Tibial artery (tissue), 4 donors: Measurements from ENCODE around the gene SGSM2.

Experiments used
- DNase-seq, 2 donors: peaks; one replicate each; pipeline ENCODE4 v3.0.0-alpha.2; 2019
- H3K27ac ChIP-seq, 2 donors: fragments of 200-600 bp; sonication (generic) in 1 of 2; 1 replicate in 1 of 2; 2 replicates in 1 of 2; pipeline ENCODE4 v1.5.1; 2018 to 2019; ENCODE audit warnings: mild to moderate bottlenecking in 1 of 2
- H3K27me3 ChIP-seq, 2 donors: fragments of 200-600 bp; sonication (generic) in 1 of 2; one replicate each; pipeline versions ENCODE4 v1.5.1 to v1.6.0; 2016 to 2019
- H3K36me3 ChIP-seq, 3 donors: fragments of 200-600 bp; sonication (generic) in 2 of 3; one replicate each; pipeline ENCODE4 v1.5.1; 2016 to 2019; ENCODE audit warnings: mild to moderate bottlenecking in 2 of 3
- H3K4me1 ChIP-seq, 4 donors: fragments of 200-600 bp; sonication (generic) in 2 of 4; 1 replicate in 3 of 4; 2 replicates in 1 of 4; pipeline ENCODE4 v1.5.1; 2016 to 2019
- H3K4me3 ChIP-seq, 2 donors: fragments of 200-600 bp; sonication (generic) in 1 of 2; 1 replicate in 1 of 2; 2 replicates in 1 of 2; pipeline ENCODE4 v1.5.1; 2018 to 2019; ENCODE audit warnings: mild to moderate bottlenecking in 2 of 2
- H3K9me3 ChIP-seq, 3 donors: fragments of 200-600 bp; sonication (generic) in 1 of 3; one replicate each; pipeline ENCODE4 v1.5.1; 2016 to 2019
- intact Hi-C: fragments of 100-400 bp; cut with DNase I; formaldehyde crosslinking; loops from one replicate; pipeline ENCODE4 v1.15.0; 2023; ENCODE audit warnings: low total_unique reads
- TF ChIP-seq, protein P1 (sequence below), 2 experiments: fragments of 200-600 bp in 1 of 2; fragments of 450-650 bp in 1 of 2; IDR thresholded peaks; one replicate each; pipeline ENCODE4 v1.5.1; 2017 to 2019; ENCODE audit warnings: antibody characterized with exemption in 2 of 2, mild to moderate bottlenecking in 1 of 2, moderate library complexity in 1 of 2

Gene SGSM2

DNA sequence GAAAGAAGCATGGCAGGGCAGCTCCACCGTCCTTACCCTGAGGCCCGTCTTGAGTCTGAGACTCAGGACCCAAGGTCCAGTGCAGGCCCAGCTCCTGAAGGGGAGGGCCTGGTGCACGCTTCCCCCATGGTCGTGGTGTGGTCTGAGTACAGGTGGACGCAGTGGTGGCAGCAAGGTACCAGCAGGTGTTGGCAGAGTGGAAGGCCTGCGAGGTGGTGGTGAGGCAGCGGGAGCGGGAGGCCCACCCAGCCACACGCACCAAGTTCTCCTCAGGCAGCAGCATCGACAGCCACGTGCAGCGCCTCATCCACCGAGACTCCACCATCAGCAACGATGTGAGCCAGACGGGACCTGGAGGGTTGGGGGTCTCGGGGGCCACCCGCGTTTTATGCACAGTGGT is 35.9 kb downstream of the SGSM2 start:
- no peak overlapping the region for H3K27ac ChIP-seq
- H3K4me3 ChIP-seq, result no peak overlapping the region
- H3K36me3 ChIP-seq, result peaks cover 6 to 98% (median 66%) of the 10 kb centered on the region in 3 donors
- no peaks in the 10 kb centered on the region for H3K9me3 ChIP-seq
- TF ChIP-seq, protein P1, sequence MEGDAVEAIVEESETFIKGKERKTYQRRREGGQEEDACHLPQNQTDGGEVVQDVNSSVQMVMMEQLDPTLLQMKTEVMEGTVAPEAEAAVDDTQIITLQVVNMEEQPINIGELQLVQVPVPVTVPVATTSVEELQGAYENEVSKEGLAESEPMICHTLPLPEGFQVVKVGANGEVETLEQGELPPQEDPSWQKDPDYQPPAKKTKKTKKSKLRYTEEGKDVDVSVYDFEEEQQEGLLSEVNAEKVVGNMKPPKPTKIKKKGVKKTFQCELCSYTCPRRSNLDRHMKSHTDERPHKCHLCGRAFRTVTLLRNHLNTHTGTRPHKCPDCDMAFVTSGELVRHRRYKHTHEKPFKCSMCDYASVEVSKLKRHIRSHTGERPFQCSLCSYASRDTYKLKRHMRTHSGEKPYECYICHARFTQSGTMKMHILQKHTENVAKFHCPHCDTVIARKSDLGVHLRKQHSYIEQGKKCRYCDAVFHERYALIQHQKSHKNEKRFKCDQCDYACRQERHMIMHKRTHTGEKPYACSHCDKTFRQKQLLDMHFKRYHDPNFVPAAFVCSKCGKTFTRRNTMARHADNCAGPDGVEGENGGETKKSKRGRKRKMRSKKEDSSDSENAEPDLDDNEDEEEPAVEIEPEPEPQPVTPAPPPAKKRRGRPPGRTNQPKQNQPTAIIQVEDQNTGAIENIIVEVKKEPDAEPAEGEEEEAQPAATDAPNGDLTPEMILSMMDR (IDR thresholded peaks at IDR 0.05), result no peak
- no peak for DNase-seq
- intact Hi-C loops, result no loop called here
- no peaks in the 10 kb centered on the region for H3K4me1 ChIP-seq
- H3K27me3 ChIP-seq, result no peaks in the 10 kb centered on the region

DNA sequence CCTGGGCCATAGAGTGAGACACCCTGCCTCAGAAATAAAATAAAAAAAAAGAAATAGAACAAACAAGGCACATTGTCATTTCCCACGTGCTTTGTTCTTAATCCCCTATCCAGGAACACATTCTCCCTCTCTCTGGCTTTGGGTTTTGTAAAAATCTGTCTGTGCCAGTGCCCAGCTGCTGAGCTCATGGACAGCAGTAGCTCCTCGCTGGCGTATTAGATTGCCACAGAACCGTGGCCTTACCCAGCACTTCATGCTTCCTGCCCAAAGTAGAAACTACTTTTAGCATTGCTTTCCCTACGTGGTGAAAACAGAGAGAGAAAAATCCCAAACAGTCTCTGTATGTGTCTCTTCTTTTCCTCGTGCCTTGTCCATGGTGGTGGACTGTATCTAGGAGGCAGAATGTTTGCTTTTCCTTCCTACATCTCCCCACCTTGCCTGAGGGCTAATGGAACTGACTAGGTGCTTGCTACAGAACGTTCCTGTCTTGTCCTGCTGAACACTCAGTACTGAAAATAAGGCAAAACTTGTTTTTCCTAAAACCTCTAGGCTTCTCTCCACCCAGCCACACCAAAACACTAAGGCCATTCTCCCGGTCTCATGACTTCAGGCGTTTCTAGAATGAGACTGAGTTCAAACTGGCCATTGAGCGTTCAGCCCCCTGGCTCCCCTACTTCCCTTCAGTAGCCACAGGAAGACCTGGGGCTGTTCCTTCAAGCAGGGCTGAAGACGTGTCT is 37.4 kb downstream of the SGSM2 start:
- Histone ChIP-seq H3K36me3 (peaks cover 6 to 98% (median 76%) of the 10 kb centered on the region in 3 donors), H3K9me3 (no peaks in the 10 kb centered on the region), H3K27ac (no peak overlapping the region), H3K27me3 (no peaks in the 10 kb centered on the region), H3K4me1 (no peaks in the 10 kb centered on the region), H3K4me3 (no peak overlapping the region)
- no peak for DNase-seq
- intact Hi-C loops, result no loop called here
- TF ChIP-seq, protein P1 (IDR thresholded peaks at IDR 0.05), result no peak

DNA sequence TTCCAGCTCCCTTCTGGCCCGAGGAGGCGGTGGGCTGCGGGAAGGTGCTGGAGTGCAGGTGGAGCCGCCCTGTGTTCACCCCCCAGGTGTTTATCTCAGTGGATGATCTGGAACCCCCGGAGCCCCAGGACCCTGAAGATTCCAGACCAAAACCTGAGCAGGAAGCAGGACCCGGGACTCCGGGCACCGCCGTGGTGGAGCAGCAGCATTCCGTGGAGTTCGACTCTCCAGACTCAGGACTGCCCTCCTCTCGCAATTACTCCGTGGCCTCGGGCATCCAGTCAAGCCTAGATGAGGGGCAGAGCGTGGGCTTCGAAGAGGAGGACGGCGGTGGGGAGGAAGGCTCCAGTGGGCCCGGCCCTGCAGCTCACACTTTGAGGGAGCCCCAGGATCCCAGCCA is 38.1 kb downstream of the SGSM2 start:
- H3K4me3 ChIP-seq, result no peak overlapping the region
- intact Hi-C loops, result no loop called here
- H3K9me3 ChIP-seq, result no peaks in the 10 kb centered on the region
- H3K27me3 ChIP-seq, result no peaks in the 10 kb centered on the region
- TF ChIP-seq, protein P1 (IDR thresholded peaks at IDR 0.05), result no peak
- no peak for DNase-seq
- H3K36me3 ChIP-seq, result peaks cover 6 to 98% (median 81%) of the 10 kb centered on the region in 3 donors
- no peak overlapping the region for H3K27ac ChIP-seq
- no peaks in the 10 kb centered on the region for H3K4me1 ChIP-seq

DNA sequence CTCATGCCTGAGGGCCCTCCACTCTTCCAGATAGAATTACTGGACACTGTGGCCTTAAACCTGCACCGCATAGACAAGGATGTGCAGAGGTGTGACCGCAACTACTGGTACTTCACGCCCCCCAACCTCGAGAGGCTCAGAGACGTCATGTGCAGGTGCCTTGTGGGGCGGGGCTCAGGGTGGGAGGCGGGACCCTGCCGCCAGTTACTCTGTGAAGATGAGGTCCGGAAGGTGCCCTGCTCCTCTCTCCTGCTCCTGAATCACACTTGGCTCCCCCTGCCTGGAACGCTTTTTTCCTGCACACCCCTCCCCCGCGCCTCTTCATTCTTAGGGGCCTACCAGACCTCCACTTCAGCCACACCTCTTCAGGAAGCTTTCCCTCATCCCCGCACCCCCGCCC is 38.8 kb downstream of the SGSM2 start:
- TF ChIP-seq, protein P1 (IDR thresholded peaks at IDR 0.05), result no peak
- Histone ChIP-seq H3K27me3 (no peaks in the 10 kb centered on the region), H3K9me3 (no peaks in the 10 kb centered on the region), H3K36me3 (peaks cover 6 to 98% (median 78%) of the 10 kb centered on the region in 3 donors), H3K27ac (no peak overlapping the region), H3K4me3 (no peak overlapping the region), H3K4me1 (peaks cover 0 to 2% (median 0%) of the 10 kb centered on the region in 4 donors)
- intact Hi-C loops, result no loop called here
- DNase-seq, result no peak

DNA sequence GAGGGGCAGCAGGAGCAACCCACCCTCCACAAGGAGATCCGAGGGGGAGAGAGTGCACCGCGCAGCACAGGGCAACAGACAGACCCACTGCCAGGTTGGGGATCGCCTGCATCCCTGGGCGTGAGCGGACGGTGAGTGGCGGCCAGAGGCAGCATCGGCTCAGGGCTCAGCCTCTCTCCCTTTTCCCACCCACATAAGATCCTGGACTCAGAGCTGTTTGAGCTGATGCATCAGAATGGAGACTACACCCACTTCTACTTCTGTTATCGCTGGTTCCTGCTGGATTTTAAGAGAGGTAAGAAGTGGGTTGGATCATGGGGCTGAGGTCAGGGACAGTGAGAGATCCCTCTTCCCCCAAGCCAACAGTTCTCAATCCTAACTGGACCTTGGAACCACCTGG is 40.4 kb downstream of the SGSM2 start:
- intact Hi-C loops, result no loop called here
- no peaks in the 10 kb centered on the region for H3K27me3 ChIP-seq
- H3K36me3 ChIP-seq, result peaks cover 6 to 87% (median 67%) of the 10 kb centered on the region in 3 donors
- no peaks in the 10 kb centered on the region for H3K9me3 ChIP-seq
- TF ChIP-seq, protein P1 (IDR thresholded peaks at IDR 0.05), result no peak
- no peak overlapping the region for H3K4me3 ChIP-seq
- no peak for DNase-seq
- H3K27ac ChIP-seq, result no peak overlapping the region
- peaks cover 0 to 10% (median under 1%) of the 10 kb centered on the region in 4 donors for H3K4me1 ChIP-seq
